Parathyroid adenoma (tissue), 2 donors: ENCODE results near the gene ABLIM2.

ENCODE experiments used
- H2AFZ ChIP-seq: fragments of 300-600 bp; sonication (generic); one replicate; pipeline ENCODE4 v1.7.0; 2017; ENCODE audit warnings: antibody characterized with exemption, mild to moderate bottlenecking
- H3K27ac ChIP-seq: fragments of 300-600 bp; sonication (generic); one replicate; pipeline ENCODE4 v1.7.0; 2017
- H3K27me3 ChIP-seq: fragments of 300-600 bp; sonication (generic); one replicate; pipeline ENCODE4 v1.7.0; 2017; ENCODE audit warnings: low read length; ENCODE audit not compliant: control insufficient read depth, insufficient read depth
- H3K36me3 ChIP-seq: fragments of 300-600 bp; sonication (generic); one replicate; pipeline ENCODE4 v1.7.0; 2017; ENCODE audit warnings: low read length; ENCODE audit not compliant: control insufficient read depth, insufficient read depth
- H3K4me1 ChIP-seq: fragments of 300-600 bp; sonication (generic); one replicate; pipeline ENCODE4 v1.7.0; 2017; ENCODE audit warnings: control low read depth
- H3K4me2 ChIP-seq: fragments of 300-600 bp; sonication (generic); one replicate; pipeline ENCODE4 v1.7.0; 2017; ENCODE audit warnings: low read length
- H3K4me3 ChIP-seq: fragments of 300-600 bp; sonication (generic); one replicate; pipeline ENCODE4 v1.7.0; 2017; ENCODE audit warnings: low read depth, low read length
- H3K79me2 ChIP-seq: fragments of 300-600 bp; sonication (generic); one replicate; pipeline ENCODE4 v1.7.0; 2017; ENCODE audit warnings: control low read depth
- H3K9ac ChIP-seq: fragments of 300-600 bp; sonication (generic); one replicate; pipeline ENCODE4 v1.7.0; 2017; ENCODE audit warnings: mild to moderate bottlenecking
- H3K9me3 ChIP-seq: fragments of 300-600 bp; sonication (generic); one replicate; pipeline ENCODE4 v1.7.0; 2017; ENCODE audit warnings: low read length; ENCODE audit not compliant: control insufficient read depth
- TF ChIP-seq, protein P1 (sequence below): fragments of 300-600 bp; sonication (generic); IDR thresholded peaks from one replicate; pipeline ENCODE4 v1.7.0; 2017; ENCODE audit warnings: antibody characterized with exemption, mild to moderate bottlenecking
- donor health status: primary hyperparathyroidism.

ABLIM2 gene

DNA sequence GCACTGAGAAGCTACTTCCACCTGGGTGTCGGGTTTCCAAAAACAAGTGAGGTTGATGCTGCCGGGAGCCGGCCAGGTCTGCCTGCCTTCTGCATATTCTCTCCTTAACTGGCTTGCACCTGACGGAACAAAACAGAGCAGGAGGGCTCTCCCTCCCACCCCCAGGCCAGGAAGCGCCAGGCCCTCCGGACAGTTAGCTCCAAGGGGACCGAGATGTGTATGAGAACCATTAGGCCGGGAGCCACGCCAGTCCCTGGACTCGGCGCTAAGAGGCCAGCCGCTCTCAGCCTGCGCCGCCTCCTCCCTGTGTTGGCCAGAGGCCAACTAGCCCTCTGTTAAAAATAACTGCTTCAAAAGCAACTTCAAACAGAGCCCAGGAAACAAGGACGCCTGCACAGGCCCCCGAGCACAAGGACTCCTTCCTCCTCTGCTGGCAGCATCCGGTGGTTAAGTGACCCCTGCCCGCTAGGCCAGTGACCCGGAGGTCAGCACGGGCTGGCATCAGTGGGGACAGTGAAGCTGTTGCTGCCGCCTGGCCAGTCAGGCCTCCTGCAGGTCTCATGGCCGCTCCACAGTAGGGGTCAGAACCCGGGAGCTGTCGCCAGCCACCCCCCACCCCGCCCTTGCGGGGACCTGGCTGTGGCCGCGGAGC lies 107.9 kb downstream of the ABLIM2 start:
- TF ChIP-seq, protein P1, sequence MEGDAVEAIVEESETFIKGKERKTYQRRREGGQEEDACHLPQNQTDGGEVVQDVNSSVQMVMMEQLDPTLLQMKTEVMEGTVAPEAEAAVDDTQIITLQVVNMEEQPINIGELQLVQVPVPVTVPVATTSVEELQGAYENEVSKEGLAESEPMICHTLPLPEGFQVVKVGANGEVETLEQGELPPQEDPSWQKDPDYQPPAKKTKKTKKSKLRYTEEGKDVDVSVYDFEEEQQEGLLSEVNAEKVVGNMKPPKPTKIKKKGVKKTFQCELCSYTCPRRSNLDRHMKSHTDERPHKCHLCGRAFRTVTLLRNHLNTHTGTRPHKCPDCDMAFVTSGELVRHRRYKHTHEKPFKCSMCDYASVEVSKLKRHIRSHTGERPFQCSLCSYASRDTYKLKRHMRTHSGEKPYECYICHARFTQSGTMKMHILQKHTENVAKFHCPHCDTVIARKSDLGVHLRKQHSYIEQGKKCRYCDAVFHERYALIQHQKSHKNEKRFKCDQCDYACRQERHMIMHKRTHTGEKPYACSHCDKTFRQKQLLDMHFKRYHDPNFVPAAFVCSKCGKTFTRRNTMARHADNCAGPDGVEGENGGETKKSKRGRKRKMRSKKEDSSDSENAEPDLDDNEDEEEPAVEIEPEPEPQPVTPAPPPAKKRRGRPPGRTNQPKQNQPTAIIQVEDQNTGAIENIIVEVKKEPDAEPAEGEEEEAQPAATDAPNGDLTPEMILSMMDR, result no peak
- Histone ChIP-seq H2AFZ (peak overlapping the region; percentile 87), H3K4me2 (peak overlapping the region; percentile 62), H3K4me1 (peaks cover 8% of the 10 kb centered on the region), H3K9me3 (no peaks in the 10 kb centered on the region), H3K4me3 (no peak overlapping the region), H3K9ac (no peak overlapping the region), H3K27ac (peak overlapping the region; percentile 47), H3K79me2 (no peaks in the 10 kb centered on the region), H3K27me3 (no peaks in the 10 kb centered on the region), H3K36me3 (no peaks in the 10 kb centered on the region)

DNA sequence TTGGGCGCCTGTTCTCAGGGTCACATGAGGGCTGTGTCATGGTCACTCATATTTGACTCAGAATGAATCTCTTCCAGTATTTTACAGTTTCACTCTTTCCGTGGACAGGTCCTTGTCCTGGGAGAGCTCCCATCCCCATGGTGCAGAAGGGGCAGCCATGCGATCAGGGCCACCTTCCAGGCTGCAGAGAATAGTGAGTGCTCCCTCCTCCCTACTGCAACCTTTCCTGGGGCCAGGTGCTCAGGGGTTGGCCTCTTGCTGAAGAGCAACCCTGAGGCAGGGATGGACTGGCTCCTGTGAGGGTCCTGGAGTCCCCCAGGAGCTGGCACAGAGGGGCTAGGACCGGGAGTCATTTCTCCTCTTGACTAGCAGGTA lies 108.4 kb downstream of the ABLIM2 start:
- TF ChIP-seq, protein P1, result no peak
- Histone ChIP-seq H3K4me1 (peaks cover 8% of the 10 kb centered on the region), H3K27ac (peak overlapping the region; percentile 47)

DNA sequence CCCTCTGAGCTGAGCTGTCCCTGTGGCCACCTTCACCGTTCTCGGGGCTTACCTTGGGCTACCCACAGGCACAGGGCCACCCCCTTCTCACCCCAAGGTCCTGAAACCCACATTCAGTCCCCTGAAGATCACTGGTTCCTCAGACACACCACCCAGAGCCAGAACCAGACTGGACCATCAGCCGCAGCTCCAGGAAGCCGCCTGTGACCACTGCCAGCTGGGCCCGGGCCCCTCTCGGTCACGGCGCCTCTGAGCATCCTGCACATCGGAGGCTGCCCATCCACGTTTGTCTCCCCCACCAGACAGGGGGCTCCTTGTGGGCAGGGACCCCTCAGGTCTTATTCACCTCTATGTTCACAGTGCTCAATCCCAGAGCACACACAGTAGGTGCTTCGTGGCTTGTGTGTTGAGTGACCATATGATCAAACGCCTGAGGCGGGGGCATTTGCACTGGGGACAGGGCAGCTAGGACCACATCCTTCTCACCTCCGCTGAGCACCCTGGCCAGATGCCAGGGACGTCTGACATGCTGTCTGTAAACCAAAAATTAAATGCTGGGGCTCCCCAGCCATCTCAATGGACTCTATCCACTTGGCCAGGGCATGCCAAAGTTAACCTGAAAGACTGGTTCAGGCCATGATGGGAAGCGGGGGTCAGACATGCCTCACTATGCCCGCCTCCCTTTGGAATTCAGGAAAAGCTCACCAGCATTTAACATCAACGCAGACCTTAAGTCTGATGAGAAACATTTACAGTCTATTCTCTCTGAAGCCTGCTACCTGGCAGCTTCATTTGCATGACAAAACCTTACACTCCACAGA lies 109.5 kb downstream of the ABLIM2 start:
- Histone ChIP-seq H3K27ac (no peak overlapping the region), H2AFZ (no peak overlapping the region), H3K36me3 (no peaks in the 10 kb centered on the region), H3K4me2 (no peak overlapping the region), H3K9me3 (no peaks in the 10 kb centered on the region), H3K79me2 (no peaks in the 10 kb centered on the region), H3K4me3 (no peak overlapping the region), H3K4me1 (peaks cover 8% of the 10 kb centered on the region), H3K27me3 (no peaks in the 10 kb centered on the region), H3K9ac (no peak overlapping the region)
- TF ChIP-seq, protein P1, result no peak

More for the DNA sequence above, 108.4 kb downstream of the ABLIM2 start:
- Histone ChIP-seq H3K27me3 (no peaks in the 10 kb centered on the region), H3K9me3 (no peaks in the 10 kb centered on the region), H3K9ac (no peak overlapping the region), H2AFZ (peak overlapping the region; percentile 87), H3K79me2 (no peaks in the 10 kb centered on the region), H3K36me3 (no peaks in the 10 kb centered on the region), H3K4me2 (peak overlapping the region; percentile 62), H3K4me3 (no peak overlapping the region)

DNA sequence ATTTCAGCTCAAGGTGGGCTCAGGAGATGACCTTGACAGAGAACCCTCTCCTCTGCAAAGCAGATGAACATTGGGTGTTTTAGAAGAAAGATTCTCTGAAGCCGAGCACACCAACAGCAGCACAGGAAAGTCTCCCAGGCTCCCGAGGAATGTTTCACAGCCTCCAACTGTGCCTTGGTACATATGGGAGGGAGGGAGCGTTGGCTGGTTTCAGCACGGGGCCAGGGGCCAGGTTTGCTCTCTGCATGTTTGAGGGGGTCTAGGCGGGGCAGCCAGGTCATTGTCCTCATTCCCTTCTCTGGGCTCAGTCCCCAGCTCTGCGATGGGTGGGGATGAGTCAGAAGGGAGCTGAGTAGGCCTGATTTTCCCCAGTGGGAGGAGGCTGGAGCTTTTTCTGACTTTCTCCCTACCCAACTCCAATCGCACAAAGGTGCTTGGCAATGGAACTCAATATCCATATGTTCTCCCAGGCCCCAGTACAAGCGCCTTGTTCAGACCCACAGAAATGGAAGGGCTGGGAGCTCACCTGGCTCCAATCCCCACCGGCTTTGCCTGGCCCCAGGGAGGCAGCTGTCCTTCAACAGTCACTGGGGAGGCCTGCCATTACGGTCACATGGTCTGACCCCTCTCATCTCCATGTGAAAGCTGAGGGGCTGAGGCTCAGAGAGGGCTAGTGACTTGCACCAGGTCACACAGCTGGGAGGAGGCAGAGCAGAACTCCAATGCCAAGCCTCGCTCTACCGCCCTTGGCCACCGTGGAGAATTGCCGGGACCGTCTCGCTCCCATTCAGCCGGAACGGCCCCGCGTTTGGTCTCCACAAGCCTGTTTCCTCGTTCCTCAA lies 110.6 kb downstream of the ABLIM2 start:
- no peak overlapping the region for H3K9ac ChIP-seq
- no peak overlapping the region for H3K4me3 ChIP-seq
- H3K4me1 ChIP-seq, result peaks cover 8% of the 10 kb centered on the region
- no peaks in the 10 kb centered on the region for H3K27me3 ChIP-seq
- TF ChIP-seq, protein P1, result no peak
- H3K79me2 ChIP-seq, result no peaks in the 10 kb centered on the region
- no peak overlapping the region for H2AFZ ChIP-seq
- no peaks in the 10 kb centered on the region for H3K36me3 ChIP-seq
- H3K27ac ChIP-seq, result no peak overlapping the region
- H3K4me2 ChIP-seq, result no peak overlapping the region
- no peaks in the 10 kb centered on the region for H3K9me3 ChIP-seq
